HL-60 (cell line): ENCODE measurements around the gene PYROXD2.

Experiments used
- DNase-seq, 2 experiments: peaks; one replicate each; pipeline ENCODE4 v3.0.0-alpha.2; 2010 to 2020; ENCODE audit warnings: low read depth in 1 of 2, low spot score in 1 of 2
- H3K27ac ChIP-seq: fragments of 250-450 bp; sonication (Bioruptor Pico); replicated peaks from 2 replicates; pipeline ENCODE4 v1.5.1; 2020; ENCODE audit warnings: mild to moderate bottlenecking, moderate library complexity
- H3K27me3 ChIP-seq: fragments of 250-450 bp; sonication (Bioruptor Pico); 2 replicates; pipeline ENCODE4 v1.5.1; 2021; ENCODE audit warnings: mild to moderate bottlenecking, moderate library complexity; ENCODE audit not compliant: insufficient read depth, poor library complexity, severe bottlenecking
- H3K4me3 ChIP-seq: replicated peaks from 2 replicates; pipeline ENCODE4 v1.5.1; 2011; ENCODE audit warnings: mild to moderate bottlenecking, control low read depth, low read length; ENCODE audit not compliant: insufficient read depth
- GABPA ChIP-seq: IDR thresholded peaks from 2 replicates; pipeline ENCODE4 v1.6.1; 2012; ENCODE audit warnings: low read depth
- POLR2AphosphoS5 ChIP-seq: IDR thresholded peaks from 2 replicates; pipeline ENCODE4 v1.6.1; 2012; ENCODE audit warnings: low read depth
- SPI1 ChIP-seq: IDR thresholded peaks from 2 replicates; pipeline ENCODE4 v1.6.1; 2012; ENCODE audit warnings: low read depth, mild to moderate bottlenecking, borderline replicate concordance
- TF ChIP-seq, protein P1 (sequence below): IDR thresholded peaks from one replicate; pipeline ENCODE4 v1.5.1; 2011; ENCODE audit warnings: low read length, control low read depth, inconsistent platforms; ENCODE audit not compliant: insufficient read depth
- TF ChIP-seq, protein P2 (sequence below): IDR thresholded peaks from 2 replicates; pipeline ENCODE4 v1.6.1; 2012; ENCODE audit warnings: low read depth; ENCODE audit not compliant: insufficient replicate concordance

PYROXD2 gene

DNA sequence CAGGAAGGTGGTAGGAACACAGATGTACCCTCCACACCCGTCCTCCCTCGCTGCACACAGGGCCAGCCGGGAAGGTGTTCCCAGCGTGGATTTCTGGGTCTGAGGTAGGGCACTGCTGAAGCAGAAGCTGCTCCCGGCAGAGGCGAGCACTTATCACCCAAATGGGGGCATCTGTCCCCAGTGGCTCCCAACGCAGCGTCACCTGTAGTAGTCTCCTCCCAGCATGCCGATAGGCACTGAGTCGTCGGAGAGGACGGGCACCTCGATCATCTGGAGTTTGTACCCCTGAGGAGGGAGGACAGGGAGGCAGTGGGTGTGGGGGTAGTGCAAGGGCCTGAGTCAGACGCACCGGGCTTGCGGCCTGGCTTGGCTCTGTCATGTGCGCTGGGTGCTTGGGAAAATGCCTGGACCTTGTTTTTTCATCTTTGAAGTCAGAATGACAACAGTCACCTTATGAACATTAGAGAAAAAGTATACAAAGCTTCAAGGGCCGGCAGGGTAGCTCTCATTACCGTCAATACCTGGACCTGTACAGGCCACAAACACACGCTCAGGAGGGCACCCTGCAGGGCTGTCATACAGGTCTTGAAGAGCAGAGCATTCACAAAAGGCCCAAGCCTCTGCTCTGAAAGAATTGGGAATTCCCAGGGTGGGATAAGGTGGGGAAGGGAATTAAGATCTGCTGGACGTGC is 3.1 kb upstream of the PYROXD2 start:
- no peak overlapping the region for H3K4me3 ChIP-seq
- H3K27ac ChIP-seq = no peak overlapping the region
- no peak for TF ChIP-seq SPI1
- no peak for TF ChIP-seq POLR2AphosphoS5
- TF ChIP-seq, protein P1, sequence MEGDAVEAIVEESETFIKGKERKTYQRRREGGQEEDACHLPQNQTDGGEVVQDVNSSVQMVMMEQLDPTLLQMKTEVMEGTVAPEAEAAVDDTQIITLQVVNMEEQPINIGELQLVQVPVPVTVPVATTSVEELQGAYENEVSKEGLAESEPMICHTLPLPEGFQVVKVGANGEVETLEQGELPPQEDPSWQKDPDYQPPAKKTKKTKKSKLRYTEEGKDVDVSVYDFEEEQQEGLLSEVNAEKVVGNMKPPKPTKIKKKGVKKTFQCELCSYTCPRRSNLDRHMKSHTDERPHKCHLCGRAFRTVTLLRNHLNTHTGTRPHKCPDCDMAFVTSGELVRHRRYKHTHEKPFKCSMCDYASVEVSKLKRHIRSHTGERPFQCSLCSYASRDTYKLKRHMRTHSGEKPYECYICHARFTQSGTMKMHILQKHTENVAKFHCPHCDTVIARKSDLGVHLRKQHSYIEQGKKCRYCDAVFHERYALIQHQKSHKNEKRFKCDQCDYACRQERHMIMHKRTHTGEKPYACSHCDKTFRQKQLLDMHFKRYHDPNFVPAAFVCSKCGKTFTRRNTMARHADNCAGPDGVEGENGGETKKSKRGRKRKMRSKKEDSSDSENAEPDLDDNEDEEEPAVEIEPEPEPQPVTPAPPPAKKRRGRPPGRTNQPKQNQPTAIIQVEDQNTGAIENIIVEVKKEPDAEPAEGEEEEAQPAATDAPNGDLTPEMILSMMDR = no peak
- TF ChIP-seq GABPA = no peak
- TF ChIP-seq, protein P2, sequence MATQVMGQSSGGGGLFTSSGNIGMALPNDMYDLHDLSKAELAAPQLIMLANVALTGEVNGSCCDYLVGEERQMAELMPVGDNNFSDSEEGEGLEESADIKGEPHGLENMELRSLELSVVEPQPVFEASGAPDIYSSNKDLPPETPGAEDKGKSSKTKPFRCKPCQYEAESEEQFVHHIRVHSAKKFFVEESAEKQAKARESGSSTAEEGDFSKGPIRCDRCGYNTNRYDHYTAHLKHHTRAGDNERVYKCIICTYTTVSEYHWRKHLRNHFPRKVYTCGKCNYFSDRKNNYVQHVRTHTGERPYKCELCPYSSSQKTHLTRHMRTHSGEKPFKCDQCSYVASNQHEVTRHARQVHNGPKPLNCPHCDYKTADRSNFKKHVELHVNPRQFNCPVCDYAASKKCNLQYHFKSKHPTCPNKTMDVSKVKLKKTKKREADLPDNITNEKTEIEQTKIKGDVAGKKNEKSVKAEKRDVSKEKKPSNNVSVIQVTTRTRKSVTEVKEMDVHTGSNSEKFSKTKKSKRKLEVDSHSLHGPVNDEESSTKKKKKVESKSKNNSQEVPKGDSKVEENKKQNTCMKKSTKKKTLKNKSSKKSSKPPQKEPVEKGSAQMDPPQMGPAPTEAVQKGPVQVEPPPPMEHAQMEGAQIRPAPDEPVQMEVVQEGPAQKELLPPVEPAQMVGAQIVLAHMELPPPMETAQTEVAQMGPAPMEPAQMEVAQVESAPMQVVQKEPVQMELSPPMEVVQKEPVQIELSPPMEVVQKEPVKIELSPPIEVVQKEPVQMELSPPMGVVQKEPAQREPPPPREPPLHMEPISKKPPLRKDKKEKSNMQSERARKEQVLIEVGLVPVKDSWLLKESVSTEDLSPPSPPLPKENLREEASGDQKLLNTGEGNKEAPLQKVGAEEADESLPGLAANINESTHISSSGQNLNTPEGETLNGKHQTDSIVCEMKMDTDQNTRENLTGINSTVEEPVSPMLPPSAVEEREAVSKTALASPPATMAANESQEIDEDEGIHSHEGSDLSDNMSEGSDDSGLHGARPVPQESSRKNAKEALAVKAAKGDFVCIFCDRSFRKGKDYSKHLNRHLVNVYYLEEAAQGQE = no peak
- H3K27me3 ChIP-seq = no peaks in the 10 kb centered on the region
- no peak for DNase-seq

DNA sequence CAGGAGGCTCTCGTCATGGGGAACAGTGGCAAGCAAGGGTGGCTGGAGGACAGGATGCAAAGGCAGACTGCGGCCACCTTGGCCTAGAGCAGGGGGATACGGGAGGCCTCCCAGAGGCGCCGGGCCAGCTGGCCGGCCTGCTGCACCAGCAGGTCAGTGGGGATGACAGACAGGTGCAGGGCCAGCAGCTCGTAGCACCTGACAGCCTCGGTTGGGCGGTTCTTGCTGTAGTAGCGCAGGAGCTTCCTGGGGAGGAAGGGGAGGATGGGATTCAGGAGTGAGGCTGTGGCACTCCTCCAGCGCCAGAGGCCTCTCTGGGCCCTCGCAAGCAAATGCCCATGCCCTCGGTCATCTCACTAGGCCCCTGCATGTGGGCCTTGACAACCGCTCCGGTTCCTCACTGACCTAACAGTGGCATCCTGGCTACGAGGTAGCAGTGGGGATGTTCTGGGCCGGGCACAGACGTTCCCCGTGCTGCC is 2.5 kb upstream of the PYROXD2 start:
- Histone ChIP-seq H3K27me3 (no peaks in the 10 kb centered on the region), H3K4me3 (no peak overlapping the region), H3K27ac (no peak overlapping the region)
- DNase-seq = no peak
- TF ChIP-seq GABPA = no peak
- TF ChIP-seq, protein P2 = no peak
- TF ChIP-seq POLR2AphosphoS5 = no peak
- no peak for TF ChIP-seq SPI1
- TF ChIP-seq, protein P1 = no peak

- H3K4me3 ChIP-seq = no peak overlapping the region
- no peak for TF ChIP-seq POLR2AphosphoS5
- TF ChIP-seq GABPA = no peak
- TF ChIP-seq, protein P1 = no peak
- TF ChIP-seq, protein P2 = no peak
- TF ChIP-seq SPI1 = no peak
- no peak for DNase-seq
- no peaks in the 10 kb centered on the region for H3K27me3 ChIP-seq
- no peak overlapping the region for H3K27ac ChIP-seq
Observed at GRCh38 chr10:98416606-98417388, 1.8 kb upstream of the PYROXD2 start.
